GM19238 (cell line): ENCODE measurements around the gene ASTL.

Experiments used
- DNase-seq: peaks from one replicate; pipeline ENCODE4 v3.0.0; 2011; ENCODE audit warnings: low spot score; ENCODE audit not compliant: insufficient read length

The ASTL gene

GRCh38 chr2:96159084-96159830 is 21.0 kb upstream of the ASTL start:
- DNase-seq, result no peak

- no peak for DNase-seq
Observed at GRCh38 chr2:96158554-96158940, 20.2 kb upstream of the ASTL start.

DNA sequence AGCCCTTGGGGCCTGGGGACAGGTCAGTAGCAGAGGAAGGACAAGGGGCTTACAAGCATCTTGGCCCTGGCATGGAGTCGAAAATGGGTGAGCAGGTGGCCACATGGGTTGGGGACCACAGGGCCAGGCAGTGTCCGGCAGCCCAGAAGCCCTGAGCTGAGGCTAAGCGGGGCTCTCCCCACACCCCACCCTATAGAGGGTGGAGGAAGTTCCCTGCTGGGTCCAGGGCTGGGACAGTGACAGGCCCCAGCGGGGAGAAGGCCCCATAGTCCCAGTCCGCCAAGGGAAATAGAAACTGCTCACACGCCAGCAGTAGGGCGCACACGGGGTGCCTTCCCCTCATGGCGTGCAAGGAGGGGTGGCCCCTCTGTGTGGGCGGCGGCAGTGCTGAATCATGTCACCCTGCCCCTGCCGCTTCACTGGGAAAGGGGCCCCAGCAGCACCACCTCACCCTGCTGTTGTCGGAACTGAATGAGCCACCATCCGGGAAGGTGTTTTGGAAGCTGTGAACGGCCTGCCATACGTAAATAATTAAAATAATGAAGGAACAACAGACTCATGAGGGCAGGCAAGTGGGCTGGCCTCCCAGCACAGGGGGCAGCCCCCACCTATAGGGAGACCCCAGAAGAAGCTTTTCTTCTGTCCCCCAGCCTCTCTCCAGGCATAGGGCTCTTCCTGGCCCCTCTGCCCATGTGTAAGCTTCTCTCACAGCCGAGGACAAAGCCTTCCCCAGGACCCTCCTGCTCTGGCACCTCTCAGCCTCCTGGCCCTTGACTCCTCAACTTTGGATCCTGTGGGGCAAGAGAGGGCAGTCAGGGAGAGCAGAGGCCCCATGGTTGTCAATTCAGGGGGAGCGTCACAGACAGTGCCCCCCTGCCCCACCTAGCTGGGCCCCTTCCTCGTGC is 19.6 kb upstream of the ASTL start:
- DNase-seq, result peak; percentile 73

- DNase-seq, result peak; percentile 71
Observed at GRCh38 chr2:96156926-96157648, 18.8 kb upstream of the ASTL start.

- no peak for DNase-seq
Observed at GRCh38 chr2:96156011-96156820, 17.9 kb upstream of the ASTL start.

- no peak for DNase-seq
Observed at GRCh38 chr2:96154506-96155380, 16.4 kb upstream of the ASTL start.

GRCh38 chr2:96153991-96154431 is 15.7 kb upstream of the ASTL start:
- no peak for DNase-seq

DNA sequence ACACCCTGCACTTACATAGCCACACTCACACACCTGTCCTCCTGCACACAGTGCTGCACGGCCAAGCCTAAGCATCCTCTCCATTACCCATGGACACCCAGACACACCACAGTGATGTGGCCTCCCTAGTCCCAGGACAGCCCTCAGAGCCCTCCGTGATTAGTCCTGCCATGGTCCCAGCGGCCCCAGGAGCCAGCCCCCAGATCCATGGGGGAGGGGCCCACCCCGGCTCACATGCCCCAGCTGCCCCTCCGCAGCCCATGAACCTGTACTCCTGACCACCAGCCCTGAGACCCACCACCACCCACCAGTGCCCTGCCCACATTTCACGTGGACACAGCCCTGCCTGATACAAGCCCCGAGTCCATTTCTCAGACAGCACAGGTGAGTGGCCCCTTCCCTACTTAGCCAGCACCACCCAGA is 15.0 kb upstream of the ASTL start:
- DNase-seq, result no peak

GRCh38 chr2:96152304-96153161 is 14.2 kb upstream of the ASTL start:
- no peak for DNase-seq

- no peak for DNase-seq
Observed at GRCh38 chr2:96151595-96152303, 13.4 kb upstream of the ASTL start.

- no peak for DNase-seq
Observed at GRCh38 chr2:96150791-96151594, 12.7 kb upstream of the ASTL start.

- no peak for DNase-seq
Observed at GRCh38 chr2:96150007-96150640, 11.8 kb upstream of the ASTL start.

- DNase-seq, result peak; percentile 72
Observed at GRCh38 chr2:96148410-96149217, 10.3 kb upstream of the ASTL start.

DNA sequence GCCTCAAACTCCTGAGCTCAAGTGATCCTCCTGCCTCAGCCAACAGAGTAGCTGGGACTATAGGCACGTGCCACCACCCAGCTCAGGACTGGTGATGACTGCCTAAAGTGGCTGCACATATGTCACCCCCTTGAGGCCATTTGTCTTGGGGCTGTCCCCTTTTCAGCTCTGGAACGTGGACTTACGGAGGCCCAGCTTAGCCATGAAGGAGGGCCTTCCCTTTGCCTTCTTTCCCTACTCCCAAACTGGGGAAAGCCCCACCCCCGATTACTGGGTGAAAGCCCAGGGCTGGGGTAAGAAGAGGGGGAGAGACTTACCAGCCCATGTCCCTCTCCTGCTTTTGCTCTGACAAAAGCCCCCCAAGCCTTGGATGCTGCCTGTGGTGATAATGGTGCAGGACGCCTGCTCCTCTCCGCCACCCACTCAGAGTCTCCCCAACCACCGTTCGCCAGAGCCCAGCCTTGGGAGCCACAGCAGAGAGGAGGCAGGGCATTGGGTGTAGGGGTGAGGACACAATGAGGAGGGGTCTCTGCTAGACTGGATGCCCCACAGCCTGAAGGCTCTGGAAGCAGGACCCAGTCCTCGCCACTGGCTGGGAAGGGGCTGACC is 9.4 kb upstream of the ASTL start:
- DNase-seq, result no peak

- no peak for DNase-seq
Observed at GRCh38 chr2:96146881-96147592, 8.7 kb upstream of the ASTL start.
